GM18508 (cell line): ENCODE results near the gene AFTPH.

ENCODE experiments used
- ATAC-seq: cut with Tn5 transposase; IDR thresholded peaks from one replicate; pipeline ENCODE4 v1.9.1; 2021; ENCODE audit warnings: moderate number of reproducible peaks; ENCODE audit not compliant: insufficient read depth, unreplicated experiment

Gene AFTPH

DNA sequence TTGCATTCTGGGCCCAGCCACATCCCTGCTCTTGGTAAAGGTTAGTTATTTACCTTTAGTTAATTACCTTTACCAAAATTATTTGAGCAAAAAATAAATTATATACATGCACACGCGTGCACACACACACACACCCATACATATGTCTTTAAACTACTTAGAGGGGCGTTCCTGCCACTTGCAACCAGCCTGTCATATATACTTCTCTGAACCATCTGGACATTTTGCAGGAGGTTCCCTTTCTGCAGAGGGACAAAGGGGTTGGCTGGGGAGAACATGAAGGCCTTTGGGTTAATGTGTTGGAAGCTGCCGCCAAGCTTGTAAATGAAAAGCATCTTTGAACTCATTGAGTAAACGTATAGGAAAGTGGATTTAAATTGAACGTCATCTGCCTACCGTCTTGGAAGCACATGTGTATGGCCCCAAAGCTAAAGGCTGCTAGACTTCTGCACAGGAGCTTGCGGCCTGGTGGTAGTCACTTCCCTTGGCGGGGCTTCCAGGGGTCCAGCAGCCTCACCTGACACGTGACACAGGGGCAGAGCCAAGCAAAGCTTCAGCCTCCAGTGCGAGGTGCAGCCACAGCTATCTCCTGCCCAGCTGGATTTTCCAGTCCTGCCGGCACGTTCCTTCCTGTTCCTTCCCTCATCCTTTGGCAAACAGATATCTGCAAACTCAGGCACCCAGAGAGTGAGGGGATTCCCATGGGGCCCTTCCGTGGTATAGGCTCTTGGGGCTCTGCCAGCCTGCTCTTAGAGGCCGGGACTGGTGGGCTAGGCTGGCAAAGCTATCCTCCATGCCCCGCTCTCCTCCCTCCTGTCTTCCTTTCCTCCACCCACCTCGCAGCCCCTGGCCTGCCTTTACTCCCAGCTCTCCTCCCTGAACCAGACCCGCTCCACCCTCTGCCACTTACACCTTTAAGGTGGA, 83.5 kb downstream of the AFTPH start:
- ATAC-seq = no peak

- no peak for ATAC-seq
These were observed 84.7 kb downstream of the AFTPH start for GRCh38 chr2:64608867-64609226.

GRCh38 chr2:64609227-64609941, 85.3 kb downstream of the AFTPH start:
- no peak for ATAC-seq

- no peak for ATAC-seq
These were observed 85.8 kb downstream of the AFTPH start for GRCh38 chr2:64609942-64610281.

GRCh38 chr2:64610316-64610855, 86.3 kb downstream of the AFTPH start:
- no peak for ATAC-seq

- ATAC-seq = no peak
These were observed 88.6 kb downstream of the AFTPH start for GRCh38 chr2:64612575-64613195.

GRCh38 chr2:64613276-64613675, 89.1 kb downstream of the AFTPH start:
- no peak for ATAC-seq

DNA sequence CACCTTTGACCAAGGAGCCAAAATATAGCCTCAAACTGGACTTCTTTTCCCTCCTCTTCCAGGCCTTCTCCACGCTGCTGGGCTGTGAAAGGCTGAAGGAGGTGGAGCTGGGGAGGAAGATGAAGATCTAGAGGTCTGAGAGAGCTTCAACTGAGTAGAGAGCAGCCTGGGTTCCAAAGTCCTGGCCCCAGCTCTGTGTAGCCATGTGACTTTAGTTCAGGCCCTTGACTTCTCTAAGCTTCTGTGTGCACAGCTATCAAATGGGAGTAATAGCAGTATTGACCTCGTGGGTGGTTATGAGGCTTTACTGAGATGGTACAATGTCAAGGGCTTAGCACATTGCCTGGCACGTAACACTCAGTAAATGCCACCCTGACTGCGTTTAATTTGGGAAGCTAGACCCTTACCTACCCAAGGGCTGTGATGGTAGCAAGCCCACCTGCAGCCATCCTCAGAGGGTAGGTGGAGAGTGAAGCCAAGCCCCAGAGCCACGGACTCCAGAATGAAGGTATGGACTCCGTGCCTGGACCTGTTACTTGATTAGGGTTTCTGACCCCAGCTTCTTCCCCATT, 91.2 kb downstream of the AFTPH start:
- no peak for ATAC-seq

DNA sequence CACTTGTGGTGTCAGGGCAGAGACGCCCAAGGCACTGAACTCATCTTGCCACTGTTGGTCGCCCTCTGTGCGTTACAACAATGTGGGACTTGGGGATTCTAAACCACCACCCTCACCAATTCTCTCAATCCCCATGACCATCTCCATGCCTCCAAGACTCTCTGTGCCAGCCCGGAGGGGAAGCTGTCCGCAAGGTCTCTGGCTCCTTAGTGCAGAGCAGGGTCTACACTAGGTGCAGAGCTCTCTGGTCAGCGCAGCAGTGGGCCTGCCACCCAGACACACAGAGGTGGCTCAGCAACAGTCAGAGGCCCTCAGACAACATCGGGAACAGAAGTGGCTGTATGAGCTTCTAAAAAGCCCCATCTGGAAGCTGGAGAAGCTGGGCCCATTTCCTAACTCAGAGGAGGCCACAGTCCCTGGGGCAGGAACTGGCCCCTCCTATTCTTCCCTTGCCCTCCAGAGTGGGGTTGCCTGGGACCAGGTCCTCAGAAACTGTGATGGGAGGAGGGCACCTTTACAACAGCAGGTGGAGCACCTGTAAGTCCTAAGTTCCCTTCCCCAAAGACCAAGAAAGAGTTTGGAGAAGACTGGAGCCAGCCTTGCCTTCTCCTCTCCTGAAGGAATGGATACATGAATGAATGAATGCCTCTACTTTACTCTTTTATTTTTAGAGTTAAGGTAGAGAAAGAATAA, 91.9 kb downstream of the AFTPH start:
- ATAC-seq = no peak

- no peak for ATAC-seq
These were observed 93.6 kb downstream of the AFTPH start for GRCh38 chr2:64617631-64618151.

DNA sequence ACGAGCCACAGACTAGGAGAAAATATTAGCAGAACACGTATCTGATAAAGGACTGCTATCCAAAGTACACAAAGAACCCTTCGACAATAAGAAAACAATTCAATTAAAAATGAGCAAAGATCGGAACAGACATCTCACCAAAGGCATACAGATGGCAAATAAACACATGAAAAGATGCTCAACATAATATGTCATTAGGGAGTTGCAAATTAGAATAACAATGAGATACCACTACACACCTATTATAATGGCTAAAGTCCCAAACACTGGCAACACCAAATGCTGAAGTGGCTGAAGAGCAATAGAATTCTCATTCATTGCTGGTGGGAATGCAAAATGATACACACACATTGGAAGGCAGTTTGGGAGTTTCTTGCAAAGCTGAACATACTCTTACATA, 96.5 kb downstream of the AFTPH start:
- ATAC-seq = no peak

DNA sequence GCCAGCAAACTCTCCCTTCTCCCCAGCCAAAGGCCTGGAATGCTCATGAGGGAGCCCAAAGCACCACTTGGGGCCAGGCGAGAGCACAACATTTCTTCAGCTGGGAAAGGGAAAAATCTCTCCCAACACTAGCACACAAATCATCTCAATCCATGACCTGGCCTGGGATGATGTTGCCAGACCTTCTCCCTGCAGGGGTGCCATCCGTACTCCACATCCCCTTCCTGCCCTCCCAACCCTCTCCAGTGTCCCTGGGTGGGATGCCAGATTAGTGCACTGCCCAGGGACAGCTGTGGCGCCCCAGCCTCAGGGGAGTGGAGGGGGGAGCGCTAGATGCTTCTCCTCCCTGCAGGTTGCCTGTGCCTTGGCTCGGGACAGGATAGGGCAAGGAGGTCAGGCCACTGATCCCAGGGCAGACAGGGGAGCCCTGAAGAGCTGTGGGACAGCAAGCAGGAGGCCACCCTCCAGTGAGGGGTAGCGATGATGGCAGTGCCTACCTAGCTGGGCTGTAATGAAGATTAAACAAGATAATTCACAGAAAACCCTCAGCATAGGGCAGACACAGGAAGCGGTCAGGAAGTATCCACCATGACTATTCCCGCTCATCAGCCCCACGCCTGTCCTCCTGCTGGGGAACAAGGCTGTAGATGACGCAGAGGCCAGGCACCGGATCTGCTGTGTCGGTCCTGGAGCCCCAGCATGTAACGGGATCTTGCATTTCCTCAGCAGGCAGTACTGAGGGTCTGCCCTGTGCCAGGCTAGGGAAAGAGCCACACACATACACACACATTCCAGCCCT, 98.5 kb downstream of the AFTPH start:
- no peak for ATAC-seq

DNA sequence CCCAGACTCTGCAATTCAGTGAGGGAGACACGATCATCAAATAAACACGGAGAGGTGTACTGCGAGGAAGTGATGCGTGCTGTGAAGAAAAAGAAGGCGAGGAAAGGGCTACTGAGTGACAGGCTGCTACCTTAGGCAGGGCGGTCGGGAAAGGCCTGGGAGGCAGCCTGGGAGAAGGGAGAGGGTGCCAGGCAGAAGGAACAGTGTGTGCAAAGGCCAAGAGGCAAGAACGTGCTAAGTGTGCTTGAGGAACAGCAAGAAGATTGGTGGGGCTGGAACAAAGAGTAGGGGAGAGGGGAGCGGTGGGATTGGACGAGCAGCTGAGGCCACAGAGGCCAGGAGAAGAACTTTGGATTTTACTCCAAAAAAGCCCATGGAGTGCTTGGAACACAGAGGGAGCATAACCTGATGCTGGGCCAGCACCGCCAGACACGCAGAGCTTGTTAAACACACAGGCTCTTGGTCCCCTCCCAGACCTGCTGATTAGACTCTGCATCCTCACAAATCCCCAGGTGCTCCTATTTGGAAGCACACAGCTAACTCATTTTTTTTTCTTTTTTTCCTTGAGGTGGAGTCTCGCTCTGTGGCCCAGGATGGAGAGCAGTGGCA, 99.2 kb downstream of the AFTPH start:
- ATAC-seq = no peak

DNA sequence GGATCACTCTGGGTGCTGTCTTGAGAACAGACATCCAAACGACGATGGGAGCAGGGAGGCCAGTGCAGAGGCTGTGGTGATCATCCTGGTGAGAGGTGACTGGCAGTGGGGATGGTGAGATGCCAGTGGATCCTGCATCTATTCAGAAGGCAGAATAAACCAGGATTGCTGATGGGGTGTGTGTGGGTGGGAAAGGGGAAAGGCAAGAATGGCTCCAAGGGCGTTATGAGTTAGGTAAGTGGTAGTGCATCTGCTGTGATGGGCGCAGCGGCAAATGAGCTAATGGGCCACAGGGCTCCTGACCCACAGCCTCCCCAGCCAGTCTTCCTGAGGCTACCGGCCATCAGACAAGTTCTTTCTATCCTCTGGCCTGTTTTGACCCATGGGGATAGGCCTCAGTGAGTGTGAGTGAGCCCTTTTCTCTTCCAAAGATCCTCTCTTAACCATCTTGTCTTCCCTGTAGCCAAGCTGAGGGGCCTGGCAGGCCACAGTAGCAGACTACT, 100.0 kb downstream of the AFTPH start:
- no peak for ATAC-seq

DNA sequence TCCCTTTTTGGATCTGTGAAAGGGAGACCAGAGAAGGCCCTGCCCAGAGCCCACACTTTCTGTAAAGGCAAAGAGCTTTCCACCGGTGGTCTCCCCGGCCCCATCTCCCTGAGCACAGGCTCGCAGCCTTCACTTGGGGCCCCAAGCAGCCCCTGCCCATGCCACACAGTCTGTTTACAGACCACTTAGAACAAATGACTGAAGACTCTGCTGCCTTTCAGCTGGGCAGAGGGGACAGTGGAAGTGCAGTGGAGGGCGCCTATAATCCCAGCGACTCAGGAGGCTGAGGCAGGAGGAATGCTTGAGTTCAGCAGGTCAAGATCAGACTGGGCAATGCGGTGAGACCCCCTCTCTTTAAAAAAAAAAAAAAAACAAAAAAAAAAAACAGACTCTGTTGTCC, 100.7 kb downstream of the AFTPH start:
- no peak for ATAC-seq

GRCh38 chr2:64625299-64626145, 101.4 kb downstream of the AFTPH start:
- no peak for ATAC-seq

GRCh38 chr2:64626146-64626809, 102.2 kb downstream of the AFTPH start:
- no peak for ATAC-seq
